Heart left ventricle (tissue), 13 donors: ENCODE measurements around the gene CYP3A4.

Experiments used
- CTCF ChIP-seq, 12 donors: fragments of 200-600 bp; sonication (generic) in 4 of 12; IDR thresholded peaks; one replicate each; pipeline versions ENCODE4 v1.5.0 to v1.8.0; 2018 to 2022; ENCODE audit warnings: antibody characterized with exemption in 12 of 12, mild to moderate bottlenecking in 5 of 12
- POLR2A ChIP-seq, 2 donors: fragments of 450-650 bp; IDR thresholded peaks; one replicate each; pipeline ENCODE4 v1.6.1; 2017; ENCODE audit warnings: antibody characterized with exemption in 2 of 2, mild to moderate bottlenecking in 2 of 2, moderate library complexity in 2 of 2
- donor health status: ischemic (EF 13 %, LVEDD 7.1; RV severe dilation, severe dysfunction).
- donor health status: DM: no; HTN: yes; CAD: no.
- donor health status: DM: no; HTN: no; CAD: no.
- donor health status: ischemic (EF 25% LVEDD 6.9; RV normal size, moderate dysfunction).
- donor health status: ischemic (EF 25% LVEDD 5.7; RV mildly dilated, moderate dysfunction).
- donor health status: ischemic (EF 35%, LVEDD 5.7; RV mildly dilated, moderate dysfunction).
- donor health status: nonischemic (EF 11% LVEDD 7.7; RV severe dilation, severe dysfunction).
- donor health status: DM: yes; HTN: yes; CAD: no.
- donor health status: PGD.
- donor health status: ischemic (EF 29% LVEDD 5.4; RV normal size, mild dysfunction).
- donor health status: nonischemic (EF 23%, LVEDD 6.1; RV moderate dilation, normal function).

- TF ChIP-seq CTCF (IDR thresholded peaks at IDR 0.05): no peak
- TF ChIP-seq POLR2A (IDR thresholded peaks at IDR 0.05): no peak
These were observed 44.8 kb upstream of the CYP3A4 start for GRCh38 chr7:99828811-99829210.
